ENCODE measurements around the gene EVX1.

The EVX1 gene

DNA sequence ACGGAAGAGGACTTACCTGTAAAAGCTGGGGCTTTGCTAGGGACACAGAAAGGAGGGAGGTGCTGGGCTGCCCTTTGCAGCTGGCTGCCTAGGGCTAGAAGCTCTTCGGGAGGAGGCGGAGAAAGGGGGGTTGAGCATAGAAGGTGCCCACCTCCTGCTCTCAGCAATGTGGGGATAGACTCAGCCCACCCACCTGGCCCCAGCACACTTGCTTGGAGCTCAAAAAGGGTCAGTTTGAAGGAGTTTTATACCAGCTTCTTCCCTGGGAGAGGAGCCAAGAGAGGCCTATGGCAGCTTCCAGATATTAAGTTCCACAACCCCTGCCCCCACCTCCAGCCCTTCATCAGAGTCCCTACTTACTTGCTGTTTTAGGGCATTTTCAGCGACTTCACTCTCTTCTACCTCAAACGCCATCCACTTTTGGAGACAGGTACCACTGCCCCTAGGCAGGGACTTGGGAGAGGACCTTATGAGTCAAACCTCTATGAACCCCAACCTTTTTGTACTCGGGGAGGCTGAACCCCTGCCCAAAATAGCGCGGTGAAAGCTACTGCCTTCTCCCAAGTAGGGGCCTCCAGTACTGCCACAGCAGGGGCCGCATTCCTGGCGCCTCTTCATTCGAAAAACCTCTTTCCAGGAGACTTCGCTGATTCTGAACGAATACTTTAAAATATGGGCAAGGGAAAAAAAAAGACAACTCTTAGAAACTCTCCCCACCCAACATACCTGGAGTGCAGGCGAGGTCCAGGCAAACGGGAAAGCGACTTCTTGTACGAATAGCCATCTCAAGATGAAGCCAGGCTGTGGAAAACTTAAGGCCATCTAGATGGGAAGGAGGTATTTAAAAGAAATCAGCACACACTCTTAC, 1.2 kb upstream of the EVX1 start:
- Histone ChIP-seq H3K9me3 (ENCODE audit: control insufficient read depth, insufficient read depth, low read length) (no peaks in the 10 kb centered on the region), H3K36me3 (ENCODE audit: control insufficient read depth, insufficient read depth, low read length) (no peaks in the 10 kb centered on the region), H3K27me3 (ENCODE audit: control insufficient read depth, insufficient read depth, low read length) (peaks cover 98% of the 10 kb centered on the region), H3K4me1 (ENCODE audit: control insufficient read depth, insufficient read depth, low read length) (peaks cover 7% of the 10 kb centered on the region), H3K9ac (ENCODE audit: low read depth, low read length) (no peak overlapping the region), H3K4me3 (ENCODE audit: low read depth, low read length) (peak overlapping the region; percentile 30)

DNA sequence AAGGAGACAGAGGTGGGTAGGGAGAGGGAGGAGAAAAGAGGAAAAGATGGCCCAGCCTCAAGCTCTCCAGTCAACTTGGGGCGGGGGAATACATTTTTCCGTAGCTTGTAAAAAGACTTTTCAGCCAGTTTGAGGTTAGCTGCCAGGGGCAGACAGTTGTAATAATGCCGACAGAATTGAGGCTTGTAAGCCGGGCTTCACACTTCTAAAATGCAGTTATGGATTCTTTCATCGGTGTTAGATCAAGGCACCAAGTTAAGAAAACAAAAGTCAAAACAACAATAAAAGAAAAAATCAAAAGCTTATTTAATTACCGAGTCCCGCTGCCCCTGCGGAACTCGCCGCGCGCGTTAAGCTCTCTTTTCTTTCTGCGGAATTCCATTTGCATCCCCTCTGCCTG, 448 bp upstream of the EVX1 start:
- peaks cover 98% of the 10 kb centered on the region for H3K27me3 ChIP-seq (ENCODE audit: control insufficient read depth, insufficient read depth, low read length)
- H3K9ac ChIP-seq (ENCODE audit: low read depth, low read length) = no peak overlapping the region
- peaks cover 7% of the 10 kb centered on the region for H3K4me1 ChIP-seq (ENCODE audit: control insufficient read depth, insufficient read depth, low read length)
- H3K9me3 ChIP-seq (ENCODE audit: control insufficient read depth, insufficient read depth, low read length) = no peaks in the 10 kb centered on the region
- H3K4me3 ChIP-seq (ENCODE audit: low read depth, low read length) = peak overlapping the region; percentile 33
- H3K36me3 ChIP-seq (ENCODE audit: control insufficient read depth, insufficient read depth, low read length) = no peaks in the 10 kb centered on the region

DNA sequence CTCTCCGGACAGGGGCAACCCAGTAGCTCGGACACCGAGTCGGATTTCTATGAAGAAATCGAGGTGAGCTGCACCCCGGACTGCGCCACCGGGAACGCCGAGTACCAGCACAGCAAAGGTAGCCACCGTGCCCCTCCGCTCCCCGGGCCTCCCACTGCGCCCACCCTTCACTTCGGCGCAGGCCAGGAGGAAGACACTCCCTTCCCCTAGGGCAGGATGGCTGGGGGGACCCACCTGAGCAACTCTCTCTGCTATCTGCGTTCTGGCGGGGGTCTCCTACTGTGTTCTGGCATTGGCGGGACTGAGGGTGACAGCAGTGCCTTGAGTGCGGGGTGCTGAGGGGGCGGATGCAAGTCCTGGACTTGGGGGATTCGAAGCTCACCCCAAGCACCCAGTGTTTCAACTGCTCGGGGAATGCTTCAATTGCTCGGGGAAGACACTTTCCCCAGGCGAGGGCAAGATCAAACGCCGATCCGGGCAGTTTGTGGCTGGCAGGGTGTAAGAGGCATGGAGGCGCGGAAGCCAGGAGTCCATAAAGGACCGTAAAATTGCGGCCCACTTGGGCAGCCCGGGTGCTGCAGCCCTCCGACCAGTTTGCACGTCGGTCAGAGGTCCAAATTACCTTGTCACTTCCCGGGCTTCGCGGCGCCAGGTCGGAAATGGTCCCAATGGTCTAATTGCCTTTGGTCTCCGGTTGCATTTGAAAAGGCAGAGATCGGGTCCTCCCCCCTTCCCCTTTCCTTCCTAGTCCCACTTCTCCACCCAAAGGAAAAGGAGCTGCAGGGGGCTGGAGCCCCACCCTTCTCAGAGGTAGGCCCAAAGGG, 950 bp downstream of the EVX1 start:
- H3K27me3 ChIP-seq (ENCODE audit: control insufficient read depth, insufficient read depth, low read length) = peaks cover 98% of the 10 kb centered on the region
- no peak overlapping the region for H3K9ac ChIP-seq (ENCODE audit: low read depth, low read length)
- peak overlapping the region; percentile 33 for H3K4me3 ChIP-seq (ENCODE audit: low read depth, low read length)
- no peaks in the 10 kb centered on the region for H3K9me3 ChIP-seq (ENCODE audit: control insufficient read depth, insufficient read depth, low read length)
- H3K36me3 ChIP-seq (ENCODE audit: control insufficient read depth, insufficient read depth, low read length) = no peaks in the 10 kb centered on the region
- H3K4me1 ChIP-seq (ENCODE audit: control insufficient read depth, insufficient read depth, low read length) = peaks cover 7% of the 10 kb centered on the region

DNA sequence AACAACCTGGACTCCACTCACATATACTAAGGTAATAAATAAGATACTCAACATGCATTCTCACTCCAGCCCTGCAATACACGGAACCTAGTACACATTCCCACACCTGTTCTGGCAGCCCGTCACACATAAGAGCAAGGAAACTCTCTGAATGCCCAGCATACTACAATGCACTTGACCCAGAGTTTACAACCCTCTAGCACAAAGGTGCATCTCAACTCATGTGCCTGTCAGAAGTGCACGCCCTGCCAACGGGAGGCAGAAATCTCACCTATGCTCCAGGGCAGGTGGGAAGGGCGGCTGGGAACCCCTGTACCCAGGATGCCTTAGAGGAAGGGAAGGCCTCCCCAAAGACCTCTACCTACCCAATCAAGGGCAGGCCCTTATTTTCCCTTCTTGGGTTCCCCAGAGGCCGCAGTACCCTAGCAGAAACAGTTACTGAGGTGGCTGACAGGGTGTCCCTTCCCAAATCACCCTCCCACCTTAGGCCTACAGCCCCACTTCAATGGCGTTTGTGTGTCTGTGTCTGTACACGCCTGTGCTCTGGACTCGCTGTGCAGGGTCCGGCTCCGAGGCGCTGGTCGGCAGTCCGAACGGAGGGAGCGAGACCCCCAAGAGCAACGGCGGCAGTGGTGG, 2.0 kb downstream of the EVX1 start:
- Histone ChIP-seq H3K4me1 (ENCODE audit: control insufficient read depth, insufficient read depth, low read length) (peaks cover 7% of the 10 kb centered on the region), H3K9me3 (ENCODE audit: control insufficient read depth, insufficient read depth, low read length) (no peaks in the 10 kb centered on the region), H3K9ac (ENCODE audit: low read depth, low read length) (no peak overlapping the region), H3K27me3 (ENCODE audit: control insufficient read depth, insufficient read depth, low read length) (peaks cover 100% of the 10 kb centered on the region), H3K4me3 (ENCODE audit: low read depth, low read length) (peak overlapping the region; percentile 37), H3K36me3 (ENCODE audit: control insufficient read depth, insufficient read depth, low read length) (no peaks in the 10 kb centered on the region)

DNA sequence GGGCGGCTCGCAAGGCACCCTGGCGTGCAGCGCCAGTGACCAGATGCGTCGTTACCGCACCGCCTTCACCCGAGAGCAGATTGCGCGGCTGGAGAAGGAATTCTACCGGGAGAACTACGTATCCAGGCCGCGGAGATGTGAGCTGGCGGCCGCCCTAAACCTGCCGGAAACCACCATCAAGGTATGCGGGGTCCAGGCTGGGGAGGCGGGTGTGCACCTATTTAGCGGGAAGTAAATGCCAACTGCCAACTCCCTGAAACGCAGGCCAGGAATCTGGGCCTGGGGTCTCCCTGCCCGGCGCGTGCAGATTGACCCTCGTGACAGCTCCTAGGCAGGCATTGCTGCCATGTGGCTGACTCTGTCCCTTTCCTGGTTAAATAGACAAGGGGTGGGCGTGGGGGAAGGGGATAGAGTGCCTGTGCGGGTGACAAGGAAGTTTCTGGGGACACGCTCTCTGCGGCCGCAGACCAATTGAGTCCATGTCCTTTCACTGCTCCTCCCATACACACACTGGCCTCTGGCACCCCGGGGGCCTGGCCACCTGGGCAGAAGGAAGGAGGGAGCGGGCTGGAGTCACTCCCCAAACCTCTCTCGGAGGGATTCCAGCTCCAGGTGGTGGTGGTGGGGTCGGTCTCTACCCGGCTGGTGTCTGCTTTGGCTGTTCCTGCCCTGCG, 2.7 kb downstream of the EVX1 start:
- no peaks in the 10 kb centered on the region for H3K36me3 ChIP-seq (ENCODE audit: control insufficient read depth, insufficient read depth, low read length)
- no peak overlapping the region for H3K9ac ChIP-seq (ENCODE audit: low read depth, low read length)
- no peaks in the 10 kb centered on the region for H3K9me3 ChIP-seq (ENCODE audit: control insufficient read depth, insufficient read depth, low read length)
- H3K4me3 ChIP-seq (ENCODE audit: low read depth, low read length) = peak overlapping the region; percentile 41
- H3K4me1 ChIP-seq (ENCODE audit: control insufficient read depth, insufficient read depth, low read length) = peaks cover 5% of the 10 kb centered on the region
- H3K27me3 ChIP-seq (ENCODE audit: control insufficient read depth, insufficient read depth, low read length) = peaks cover 100% of the 10 kb centered on the region

DNA sequence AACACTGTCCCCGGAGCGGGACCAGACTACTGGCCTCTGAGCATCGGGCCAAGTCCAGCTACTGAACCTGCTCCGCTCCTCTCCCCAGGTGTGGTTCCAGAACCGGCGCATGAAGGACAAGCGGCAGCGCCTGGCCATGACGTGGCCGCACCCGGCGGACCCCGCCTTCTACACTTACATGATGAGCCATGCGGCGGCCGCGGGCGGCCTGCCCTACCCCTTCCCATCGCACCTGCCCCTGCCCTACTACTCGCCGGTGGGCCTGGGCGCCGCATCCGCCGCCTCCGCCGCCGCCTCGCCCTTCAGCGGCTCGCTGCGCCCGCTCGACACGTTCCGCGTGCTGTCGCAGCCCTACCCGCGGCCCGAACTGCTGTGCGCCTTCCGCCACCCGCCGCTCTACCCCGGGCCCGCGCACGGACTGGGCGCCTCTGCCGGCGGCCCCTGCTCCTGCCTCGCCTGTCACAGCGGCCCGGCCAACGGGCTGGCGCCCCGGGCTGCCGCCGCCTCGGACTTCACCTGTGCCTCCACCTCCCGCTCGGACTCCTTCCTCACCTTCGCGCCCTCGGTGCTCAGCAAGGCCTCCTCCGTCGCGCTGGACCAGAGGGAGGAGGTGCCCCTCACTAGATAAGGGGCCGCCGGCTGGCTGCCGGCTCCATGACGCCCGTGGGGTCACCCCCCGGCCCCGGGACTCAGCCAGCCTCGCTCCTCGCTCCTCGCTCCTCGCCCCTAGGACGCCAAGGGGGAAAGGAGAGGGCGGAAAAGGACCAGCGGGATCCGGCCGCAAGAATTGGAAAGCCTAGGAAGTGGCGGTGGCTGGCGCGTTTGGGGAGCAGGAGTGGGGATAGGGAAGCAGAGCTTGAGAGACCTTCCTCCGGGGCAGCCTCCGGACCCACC, 3.4 kb downstream of the EVX1 start:
- no peaks in the 10 kb centered on the region for H3K36me3 ChIP-seq (ENCODE audit: control insufficient read depth, insufficient read depth, low read length)
- peak overlapping the region; percentile 41 for H3K4me3 ChIP-seq (ENCODE audit: low read depth, low read length)
- H3K4me1 ChIP-seq (ENCODE audit: control insufficient read depth, insufficient read depth, low read length) = peaks cover 6% of the 10 kb centered on the region
- H3K9ac ChIP-seq (ENCODE audit: low read depth, low read length) = no peak overlapping the region
- H3K27me3 ChIP-seq (ENCODE audit: control insufficient read depth, insufficient read depth, low read length) = peaks cover 100% of the 10 kb centered on the region
- H3K9me3 ChIP-seq (ENCODE audit: control insufficient read depth, insufficient read depth, low read length) = no peaks in the 10 kb centered on the region

DNA sequence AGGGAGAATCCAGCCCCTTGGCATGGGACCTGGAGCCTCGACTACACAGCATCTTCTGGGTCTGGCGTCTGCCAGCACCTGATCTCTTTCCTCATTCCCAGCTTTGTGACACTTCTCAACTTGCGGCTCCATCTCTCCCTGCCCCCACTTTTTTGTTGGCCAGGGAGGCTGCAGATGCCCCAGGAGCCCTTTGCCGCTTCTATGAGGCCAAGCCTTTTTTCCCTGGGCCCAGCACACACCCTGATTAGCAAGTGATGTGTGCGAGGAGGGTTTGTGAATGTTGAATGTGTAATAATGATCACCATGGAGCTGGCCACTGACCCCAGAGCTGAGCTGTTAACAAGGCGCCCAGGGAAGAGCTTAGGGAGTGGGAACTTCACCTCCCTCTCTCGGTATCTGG, 4.4 kb downstream of the EVX1 start:
- peak overlapping the region; percentile 31 for H3K4me3 ChIP-seq (ENCODE audit: low read depth, low read length)
- H3K36me3 ChIP-seq (ENCODE audit: control insufficient read depth, insufficient read depth, low read length) = no peaks in the 10 kb centered on the region
- peaks cover 5% of the 10 kb centered on the region for H3K4me1 ChIP-seq (ENCODE audit: control insufficient read depth, insufficient read depth, low read length)

DNA sequence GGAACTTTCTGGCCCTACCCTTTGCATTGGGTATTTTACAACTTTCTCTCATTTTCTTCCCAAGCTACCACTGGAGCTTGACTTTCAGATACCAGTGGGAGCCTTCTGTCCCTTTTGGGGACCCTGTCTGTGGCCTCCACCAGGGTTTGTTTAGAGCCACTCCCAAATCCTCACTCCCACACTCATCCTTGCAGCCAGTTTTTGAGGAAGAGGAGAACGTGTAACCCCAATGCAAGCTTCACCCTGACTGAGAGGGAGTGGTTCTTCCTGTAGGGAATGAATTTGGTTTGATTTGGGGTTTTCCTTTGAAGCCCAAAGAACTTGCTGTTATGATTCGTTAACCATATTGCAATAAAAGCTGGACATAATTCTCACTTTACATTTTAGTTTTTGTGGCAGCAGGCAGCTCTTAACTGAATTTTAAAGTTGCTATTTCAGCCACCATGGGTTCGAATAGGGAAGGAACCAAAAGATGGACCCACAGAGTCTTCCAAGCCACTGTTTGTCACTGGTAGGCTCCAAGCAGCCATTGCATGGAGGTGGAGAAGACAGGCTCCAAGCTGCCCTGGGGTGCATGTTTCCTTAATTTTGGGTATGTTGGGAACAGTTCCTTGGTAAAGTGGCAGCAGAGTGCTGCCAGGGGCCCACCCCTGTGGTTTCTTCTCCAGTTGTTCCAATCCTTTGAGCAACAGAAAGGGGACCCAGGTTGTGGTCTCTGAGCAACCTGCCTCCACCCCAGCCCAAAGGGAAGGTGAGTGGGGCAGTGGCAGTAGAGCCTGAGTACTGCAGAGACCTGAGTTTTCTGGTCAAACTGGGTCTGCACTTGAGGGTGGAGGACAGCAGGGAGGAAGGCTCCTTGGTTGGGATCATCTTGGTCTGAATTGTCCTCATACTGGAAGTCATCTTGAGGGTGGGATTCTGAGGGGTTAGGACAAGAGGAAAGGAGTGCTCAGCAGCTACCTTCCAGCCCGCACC, 5.1 kb downstream of the EVX1 start:
- Histone ChIP-seq H3K9ac (ENCODE audit: low read depth, low read length) (no peak overlapping the region), H3K4me3 (ENCODE audit: low read depth, low read length) (peak overlapping the region; percentile 31), H3K4me1 (ENCODE audit: control insufficient read depth, insufficient read depth, low read length) (peaks cover 5% of the 10 kb centered on the region), H3K9me3 (ENCODE audit: control insufficient read depth, insufficient read depth, low read length) (no peaks in the 10 kb centered on the region), H3K27me3 (ENCODE audit: control insufficient read depth, insufficient read depth, low read length) (peaks cover 100% of the 10 kb centered on the region), H3K36me3 (ENCODE audit: control insufficient read depth, insufficient read depth, low read length) (no peaks in the 10 kb centered on the region)

More for the DNA sequence above, 4.4 kb downstream of the EVX1 start:
- Histone ChIP-seq H3K9ac (ENCODE audit: low read depth, low read length) (no peak overlapping the region), H3K9me3 (ENCODE audit: control insufficient read depth, insufficient read depth, low read length) (no peaks in the 10 kb centered on the region), H3K27me3 (ENCODE audit: control insufficient read depth, insufficient read depth, low read length) (peaks cover 100% of the 10 kb centered on the region)

DNA sequence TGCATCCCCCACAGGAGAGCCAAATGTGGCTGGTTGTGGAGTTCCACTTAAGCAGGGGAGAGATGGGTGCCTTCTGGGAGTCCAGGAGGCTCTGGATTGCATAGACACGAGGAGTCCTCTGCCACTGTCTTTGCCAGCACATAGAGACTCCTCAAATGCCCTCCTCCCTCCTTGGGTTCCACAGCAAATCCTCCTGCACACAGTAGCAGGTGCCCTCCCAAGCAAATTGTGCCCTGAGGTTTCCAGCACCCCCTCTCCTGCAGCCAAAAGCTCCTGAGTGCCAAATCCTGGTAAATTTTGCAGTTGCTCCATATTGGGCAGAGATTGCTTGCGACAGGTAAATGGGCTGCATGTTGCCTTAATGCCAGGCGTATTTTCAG, 5.8 kb downstream of the EVX1 start:
- no peaks in the 10 kb centered on the region for H3K9me3 ChIP-seq (ENCODE audit: control insufficient read depth, insufficient read depth, low read length)
- H3K27me3 ChIP-seq (ENCODE audit: control insufficient read depth, insufficient read depth, low read length) = peaks cover 100% of the 10 kb centered on the region
- H3K36me3 ChIP-seq (ENCODE audit: control insufficient read depth, insufficient read depth, low read length) = no peaks in the 10 kb centered on the region
- H3K4me3 ChIP-seq (ENCODE audit: low read depth, low read length) = peak overlapping the region; percentile 19
- peaks cover 5% of the 10 kb centered on the region for H3K4me1 ChIP-seq (ENCODE audit: control insufficient read depth, insufficient read depth, low read length)
- no peak overlapping the region for H3K9ac ChIP-seq (ENCODE audit: low read depth, low read length)
